LNCaP clone FGC (cell line): ENCODE data around the gene SGSM2.

Experiments
- DNase-seq: peaks from one replicate; pipeline ENCODE4 v3.0.0-alpha.2; 2011; ENCODE audit warnings: low read depth
- H3K4me3 ChIP-seq: 2 replicates; pipeline ENCODE4 v1.5.1; 2011; ENCODE audit warnings: mild to moderate bottlenecking, low read depth, low read length, control low read depth
- TF ChIP-seq, protein P1 (sequence below): IDR thresholded peaks from 2 replicates; pipeline ENCODE4 v1.5.1; 2012; ENCODE audit warnings: mild to moderate bottlenecking; ENCODE audit not compliant: control insufficient read depth, insufficient read depth; ENCODE audit errors: extremely low read depth

Gene SGSM2

DNA sequence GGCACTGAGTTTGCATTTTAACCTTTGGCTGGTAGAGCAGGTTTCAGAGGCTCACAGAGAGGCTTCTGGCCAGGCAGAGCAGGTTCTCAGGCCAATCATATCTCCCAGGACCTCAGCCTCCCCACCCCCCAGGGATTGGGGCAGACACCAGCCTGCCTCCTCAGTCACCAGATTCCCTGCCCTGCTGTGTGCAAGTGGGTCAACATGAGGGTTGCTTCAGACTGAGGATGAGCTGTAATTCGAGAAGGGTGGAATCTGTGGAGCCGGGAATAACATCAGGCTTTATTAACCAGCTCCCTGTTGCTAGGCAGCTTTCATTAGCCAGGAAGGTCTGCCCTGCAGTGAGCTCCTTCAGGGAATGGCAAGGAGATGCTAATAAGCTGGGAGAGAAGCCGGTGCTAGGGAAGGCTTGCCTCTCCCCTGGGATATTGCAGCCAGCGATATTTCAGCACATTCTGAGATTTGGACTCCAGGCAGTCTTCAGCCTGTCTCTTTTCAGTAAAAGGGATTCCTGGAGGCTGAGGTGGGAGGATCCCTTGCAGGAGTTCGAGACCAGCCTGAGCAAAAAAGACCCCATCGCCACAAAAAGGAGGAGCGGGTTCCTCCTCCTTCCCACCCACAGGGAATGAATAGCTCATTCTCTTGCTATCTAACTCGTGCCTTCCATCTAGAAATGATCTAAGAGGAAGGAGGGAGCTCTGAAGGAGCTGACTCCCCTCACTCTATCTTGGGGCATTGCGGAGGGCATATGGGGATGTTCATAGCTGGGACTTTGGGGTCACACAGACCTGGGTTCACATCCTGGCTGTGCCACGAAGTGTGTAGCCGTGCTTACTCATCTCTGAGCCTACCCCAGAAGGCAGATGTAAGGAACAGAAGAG, 10.7 kb downstream of the SGSM2 start:
- peak overlapping the region; percentile 8; the same call in 1 of the 2 replicates for H3K4me3 ChIP-seq
- TF ChIP-seq, protein P1, sequence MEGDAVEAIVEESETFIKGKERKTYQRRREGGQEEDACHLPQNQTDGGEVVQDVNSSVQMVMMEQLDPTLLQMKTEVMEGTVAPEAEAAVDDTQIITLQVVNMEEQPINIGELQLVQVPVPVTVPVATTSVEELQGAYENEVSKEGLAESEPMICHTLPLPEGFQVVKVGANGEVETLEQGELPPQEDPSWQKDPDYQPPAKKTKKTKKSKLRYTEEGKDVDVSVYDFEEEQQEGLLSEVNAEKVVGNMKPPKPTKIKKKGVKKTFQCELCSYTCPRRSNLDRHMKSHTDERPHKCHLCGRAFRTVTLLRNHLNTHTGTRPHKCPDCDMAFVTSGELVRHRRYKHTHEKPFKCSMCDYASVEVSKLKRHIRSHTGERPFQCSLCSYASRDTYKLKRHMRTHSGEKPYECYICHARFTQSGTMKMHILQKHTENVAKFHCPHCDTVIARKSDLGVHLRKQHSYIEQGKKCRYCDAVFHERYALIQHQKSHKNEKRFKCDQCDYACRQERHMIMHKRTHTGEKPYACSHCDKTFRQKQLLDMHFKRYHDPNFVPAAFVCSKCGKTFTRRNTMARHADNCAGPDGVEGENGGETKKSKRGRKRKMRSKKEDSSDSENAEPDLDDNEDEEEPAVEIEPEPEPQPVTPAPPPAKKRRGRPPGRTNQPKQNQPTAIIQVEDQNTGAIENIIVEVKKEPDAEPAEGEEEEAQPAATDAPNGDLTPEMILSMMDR = no peak
- DNase-seq = peak; percentile 98

DNA sequence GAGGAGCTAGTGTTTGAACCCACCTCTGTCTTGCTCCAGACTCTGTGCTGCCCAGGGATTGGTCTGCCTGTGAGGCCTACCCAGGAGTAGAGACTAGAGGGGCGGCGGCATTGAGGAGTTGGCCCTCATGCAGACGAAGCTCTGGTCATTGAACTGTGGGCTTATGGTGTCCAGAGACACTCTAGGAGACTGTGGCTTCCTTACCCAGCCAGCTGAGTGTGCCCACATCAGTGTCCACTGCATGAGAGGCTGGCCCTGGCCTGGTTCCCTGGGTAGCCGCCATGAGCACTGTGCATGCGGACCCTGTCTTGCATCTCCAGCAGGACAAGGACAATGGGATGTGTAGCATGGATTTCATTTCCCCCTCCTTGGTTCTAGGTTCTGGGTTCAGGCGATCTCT, 14.0 kb downstream of the SGSM2 start:
- TF ChIP-seq, protein P1 = no peak

DNA sequence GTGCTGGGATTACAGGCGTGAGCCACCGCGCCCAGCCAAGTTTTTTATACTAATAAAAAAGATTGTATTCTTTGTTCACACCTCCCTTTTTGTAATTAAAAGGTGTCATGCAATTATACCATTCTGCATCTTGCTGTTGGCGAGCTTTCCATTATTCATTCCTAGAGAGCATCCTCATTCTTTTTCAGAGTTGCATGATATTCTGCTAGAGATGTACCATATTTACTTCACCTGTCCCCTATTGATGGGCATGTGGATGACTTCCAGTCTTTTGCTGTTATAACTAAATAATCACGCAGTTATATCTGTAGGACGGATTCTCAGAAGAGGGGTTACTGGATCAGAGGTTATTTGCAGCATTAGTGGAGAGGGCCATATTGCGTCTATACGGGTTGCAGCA, 17.0 kb downstream of the SGSM2 start:
- no peak overlapping the region for H3K4me3 ChIP-seq
- DNase-seq = no peak
- TF ChIP-seq, protein P1 = no peak

More for the DNA sequence above, 14.0 kb downstream of the SGSM2 start:
- H3K4me3 ChIP-seq = no peak overlapping the region
- DNase-seq = no peak

DNA sequence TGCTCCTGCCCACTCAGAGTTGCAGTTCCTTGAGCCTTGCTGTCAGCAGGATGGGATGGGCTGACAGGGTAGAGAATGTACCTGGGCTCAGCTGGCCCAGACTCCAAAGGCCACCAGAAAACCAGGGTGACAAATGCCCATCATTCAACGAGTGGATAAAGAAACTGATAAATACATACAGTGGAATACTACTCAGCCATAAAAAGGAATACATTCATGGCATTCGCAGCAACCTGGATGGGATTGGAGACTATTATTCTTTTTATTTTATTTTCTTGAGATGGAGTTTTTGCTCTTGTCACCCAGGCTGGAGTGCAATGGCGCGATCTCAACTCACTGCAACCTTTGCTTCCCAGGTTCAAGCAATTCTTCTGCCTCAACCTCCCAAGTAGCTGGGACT, 19.9 kb downstream of the SGSM2 start:
- no peak for DNase-seq
- TF ChIP-seq, protein P1 = no peak
- H3K4me3 ChIP-seq = no peak overlapping the region

DNA sequence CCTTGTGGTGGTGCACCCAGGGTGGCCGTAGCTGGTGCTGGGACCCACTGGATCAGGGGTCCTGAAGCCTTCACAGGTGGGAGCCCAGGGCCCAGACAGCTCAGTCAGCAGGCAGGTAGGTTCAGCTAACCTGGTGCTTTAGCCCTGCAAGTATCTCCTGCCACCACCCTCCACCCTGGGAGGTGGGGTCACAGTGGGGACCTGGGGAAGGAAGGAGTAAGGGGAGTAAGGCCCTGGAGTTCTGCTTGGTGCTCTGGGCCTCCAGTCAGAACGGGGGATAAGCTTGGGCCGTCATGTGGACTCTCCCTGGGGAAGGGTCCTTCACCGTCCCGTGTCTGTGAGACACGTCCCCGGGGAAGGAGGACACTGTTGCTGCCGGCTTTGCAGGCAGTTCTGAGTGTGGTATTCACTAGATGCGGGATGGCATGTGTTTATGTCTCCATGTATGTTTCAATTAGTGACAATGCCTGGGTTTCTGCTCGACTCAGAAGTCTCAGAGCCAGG, 20.7 kb downstream of the SGSM2 start:
- TF ChIP-seq, protein P1 = no peak
- no peak overlapping the region for H3K4me3 ChIP-seq
- no peak for DNase-seq

DNA sequence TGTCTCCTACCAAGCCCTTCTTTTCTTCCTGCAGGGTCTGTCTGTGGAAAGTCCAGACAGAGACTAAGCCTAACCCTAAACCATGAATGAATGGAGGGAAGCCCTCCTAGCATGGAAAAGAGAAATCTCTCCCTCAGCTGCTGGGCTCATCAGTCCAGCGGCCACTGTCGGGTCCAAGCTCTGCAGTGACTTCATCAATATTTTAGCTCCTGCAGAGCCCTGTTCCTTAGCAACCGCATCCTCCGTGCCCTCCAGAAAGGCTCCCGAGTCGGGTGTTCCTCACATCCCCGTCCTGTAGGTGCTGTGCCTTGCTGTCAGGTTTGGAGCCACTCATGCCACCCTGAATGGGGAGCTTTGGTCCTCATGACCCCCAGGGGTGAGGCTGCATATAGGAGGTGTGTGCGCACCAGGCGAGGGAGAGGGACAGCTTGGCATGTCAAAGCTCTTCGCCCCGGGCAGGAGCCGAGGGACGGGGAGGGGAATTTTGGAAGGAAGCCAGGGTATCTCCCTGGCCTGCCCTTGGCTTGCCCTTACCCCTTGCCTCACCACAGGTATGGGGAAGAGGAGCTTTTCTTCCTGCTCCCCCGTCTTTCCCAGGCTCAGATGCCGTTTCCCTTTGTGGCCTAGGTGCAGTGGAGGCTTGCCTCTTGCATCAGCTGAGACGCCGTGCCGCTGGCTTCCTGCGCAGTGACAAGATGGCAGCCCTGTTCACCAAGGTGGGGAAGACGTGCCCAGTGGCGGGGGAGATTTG, 23.9 kb downstream of the SGSM2 start:
- no peak overlapping the region for H3K4me3 ChIP-seq
- TF ChIP-seq, protein P1 = no peak
- no peak for DNase-seq
